Upper lobe of right lung (tissue), 1 donor: Measurements from ENCODE around the gene LRMDA. TPM values are rescaled to one million over a fixed set of nuclear protein-coding genes. Genes with fewer than 3 reads are reported as not detected.
"Not testable (repeated sequence)": the region's sequence is repeated elsewhere in the genome, so short reads cannot be mapped to it uniquely, and the experiment has no call there.

Experiments
- ATAC-seq: fragments of 200-7000 bp; cut with Tn5 transposase; one replicate; pipeline ENCODE4 v1.9.1; 2020; ENCODE audit warnings: mild to moderate bottlenecking, moderate library complexity
- DNase-seq: peaks from one replicate; pipeline ENCODE4 v3.0.0-alpha.2; 2020
- H3K27ac ChIP-seq: fragments of 200-600 bp; one replicate; pipeline ENCODE4 v1.8.0; 2022
- H3K27me3 ChIP-seq: fragments of 200-600 bp; one replicate; pipeline ENCODE4 v1.8.0; 2022; ENCODE audit warnings: mild to moderate bottlenecking
- H3K36me3 ChIP-seq: fragments of 200-600 bp; one replicate; pipeline ENCODE4 v1.8.0; 2022
- H3K4me1 ChIP-seq: fragments of 200-600 bp; one replicate; pipeline ENCODE4 v1.8.0; 2022
- H3K4me3 ChIP-seq: fragments of 200-600 bp; one replicate; pipeline ENCODE4 v1.8.0; 2022; ENCODE audit warnings: mild to moderate bottlenecking
- H3K9me3 ChIP-seq: fragments of 200-600 bp; one replicate; pipeline ENCODE4 v1.8.0; 2022
- CTCF ChIP-seq: fragments of 200-600 bp; IDR thresholded peaks from one replicate; pipeline ENCODE4 v1.8.0; 2022; ENCODE audit warnings: antibody characterized with exemption
- intact Hi-C: fragments of 100-400 bp; cut with DNase I; formaldehyde crosslinking; loops from one replicate; pipeline ENCODE4 v1.11.0; 2022
- total RNA-seq: library from RNA; stranded (reverse); fragmentation: NEBNext Ultra II Directional; extraction: Animal tissue kit (Norgen Biotek cat#: 25700); gene quantifications from one replicate; pipeline ENCODE4 v1.2.1, GENCODE V29; 2021
- donor health status: DM: no; HTN: yes; CAD: no; lungs with severe emphysema.

The LRMDA gene
- total RNA-seq, 1 donor from 2014 or later: 20.0 TPM

DNA sequence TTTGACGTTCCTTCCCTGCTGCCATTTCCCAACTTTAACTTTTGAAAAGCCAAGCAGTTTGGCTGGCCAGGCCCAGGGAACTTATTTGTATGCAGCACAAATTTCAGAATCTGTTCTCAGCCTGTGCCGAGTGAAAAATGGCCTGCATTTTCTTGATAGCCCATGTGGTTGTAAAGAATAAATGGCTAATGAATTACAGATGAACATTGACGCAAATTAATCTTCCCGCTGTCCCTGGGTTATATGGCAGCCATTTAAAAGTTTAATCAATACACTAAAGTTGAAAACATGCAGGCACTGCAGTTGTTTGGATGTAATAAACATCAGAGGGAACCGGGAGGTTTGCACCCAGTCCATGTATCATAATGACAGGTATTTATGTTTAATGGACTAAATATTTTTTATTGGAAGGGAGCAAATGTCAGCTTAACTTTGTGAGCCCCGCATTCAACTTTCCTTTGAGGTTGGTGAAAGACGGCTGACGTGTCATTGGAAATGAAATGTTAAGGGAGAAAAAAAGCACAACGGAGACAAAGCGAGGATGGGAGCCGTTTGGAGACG is 1092.4 kb downstream of the LRMDA start:
- no peak overlapping the region for H3K27ac ChIP-seq
- intact Hi-C loops: no loop called here
- no peak overlapping the region for H3K4me3 ChIP-seq
- no peaks in the 10 kb centered on the region for H3K9me3 ChIP-seq
- H3K36me3 ChIP-seq: no peaks in the 10 kb centered on the region
- no peaks in the 10 kb centered on the region for H3K4me1 ChIP-seq
- ATAC-seq: no peak
- no peak for DNase-seq
- no peaks in the 10 kb centered on the region for H3K27me3 ChIP-seq
- no peak for TF ChIP-seq CTCF

DNA sequence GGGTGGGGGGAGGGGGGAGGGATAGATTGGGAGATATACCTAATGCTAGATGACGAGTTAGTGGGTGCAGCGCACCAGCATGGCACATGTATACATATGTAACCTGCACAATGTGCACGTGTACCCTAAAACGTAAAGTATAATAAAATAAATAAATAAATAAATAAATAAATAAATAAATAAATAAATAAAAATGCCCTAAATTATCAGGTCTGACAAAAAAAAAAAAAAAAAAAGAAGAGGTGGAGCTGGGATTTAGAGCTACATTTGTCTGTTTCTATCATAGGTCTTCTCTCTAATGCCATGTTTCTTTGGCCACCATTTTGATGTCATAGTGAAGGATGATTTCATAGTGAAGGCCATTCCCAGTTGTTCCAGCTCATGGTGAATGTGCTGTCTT is 1095.4 kb downstream of the LRMDA start:
- H3K4me1 ChIP-seq, H3K27me3 ChIP-seq, H3K36me3 ChIP-seq, H3K27ac ChIP-seq, H3K4me3 ChIP-seq, H3K9me3 ChIP-seq, ATAC-seq, DNase-seq, intact Hi-C loops: not testable (repeated sequence)

DNA sequence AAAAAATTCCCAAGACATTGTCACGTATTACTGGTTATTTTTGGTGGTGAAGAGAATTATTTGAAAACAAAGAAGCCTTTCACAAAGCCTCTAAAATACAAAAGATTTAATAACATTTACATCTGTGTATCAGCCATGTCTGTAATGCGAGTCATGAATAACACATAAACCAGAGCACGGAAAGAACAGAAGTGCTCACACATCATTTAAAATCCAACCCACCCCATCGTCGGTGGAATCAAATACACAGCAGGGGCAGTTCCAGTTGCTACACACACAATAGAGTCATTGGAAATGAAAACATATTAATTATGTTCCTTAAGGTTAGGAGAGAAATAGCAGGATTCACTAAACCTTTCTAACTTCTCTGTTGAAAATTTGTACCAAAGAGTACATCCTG is 1108.9 kb downstream of the LRMDA start:
- Histone ChIP-seq H3K27me3 (no peaks in the 10 kb centered on the region), H3K9me3 (no peaks in the 10 kb centered on the region), H3K4me1 (no peaks in the 10 kb centered on the region), H3K36me3 (no peaks in the 10 kb centered on the region), H3K4me3 (no peak overlapping the region), H3K27ac (no peak overlapping the region)
- ATAC-seq (no peak), DNase-seq (no peak)
- intact Hi-C loops: no loop called here
- no peak for TF ChIP-seq CTCF

- Histone ChIP-seq H3K4me3 (no peak overlapping the region), H3K36me3 (no peaks in the 10 kb centered on the region), H3K27me3 (no peaks in the 10 kb centered on the region), H3K9me3 (no peaks in the 10 kb centered on the region), H3K4me1 (no peaks in the 10 kb centered on the region), H3K27ac (no peak overlapping the region)
- DNase-seq (no peak), ATAC-seq (no peak)
- intact Hi-C loops: no loop called here
- no peak for TF ChIP-seq CTCF
Measured at GRCh38 chr10:76540786-76541185, 1109.4 kb downstream of the LRMDA start.

GRCh38 chr10:76541852-76542251 is 1110.4 kb downstream of the LRMDA start:
- DNase-seq (no peak), ATAC-seq (no peak)
- TF ChIP-seq CTCF: no peak
- Histone ChIP-seq H3K27me3 (no peaks in the 10 kb centered on the region), H3K9me3 (no peaks in the 10 kb centered on the region), H3K27ac (no peak overlapping the region), H3K4me1 (no peaks in the 10 kb centered on the region), H3K4me3 (no peak overlapping the region), H3K36me3 (no peaks in the 10 kb centered on the region)
- intact Hi-C loops: no loop called here

DNA sequence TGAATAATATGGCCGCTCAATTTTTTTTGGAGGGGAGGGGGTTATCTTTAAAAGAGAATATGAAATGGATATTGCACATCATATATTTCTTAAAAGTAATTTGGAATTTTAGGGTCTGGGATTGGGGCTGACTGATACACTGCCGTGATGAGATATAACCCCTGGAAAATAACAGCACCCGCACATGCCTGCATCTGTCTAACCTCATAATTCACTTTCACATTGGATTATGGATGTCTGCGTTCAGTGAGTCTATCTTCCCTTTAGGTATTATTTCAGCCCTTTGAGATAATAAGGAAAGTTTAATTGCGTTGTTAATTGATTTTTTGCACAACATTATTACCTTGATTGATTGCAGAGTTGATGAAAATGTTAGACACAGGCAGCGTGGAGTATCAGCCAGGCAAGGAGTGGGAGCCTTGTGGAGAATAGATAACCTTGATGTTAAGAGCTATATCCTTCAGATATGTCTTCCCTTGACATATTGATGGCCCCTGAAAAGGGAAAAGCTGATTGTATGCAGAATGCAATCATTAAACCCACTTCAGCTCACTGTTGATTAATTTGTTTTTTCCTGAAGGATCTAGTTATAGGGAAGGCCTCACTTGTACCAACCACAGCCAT is 1111.0 kb downstream of the LRMDA start:
- no peak overlapping the region for H3K27ac ChIP-seq
- TF ChIP-seq CTCF: no peak
- ATAC-seq (no peak), DNase-seq (no peak)
- H3K36me3 ChIP-seq: no peaks in the 10 kb centered on the region
- no peaks in the 10 kb centered on the region for H3K27me3 ChIP-seq
- intact Hi-C loops: no loop called here
- H3K4me1 ChIP-seq: no peaks in the 10 kb centered on the region
- H3K4me3 ChIP-seq: no peak overlapping the region
- no peaks in the 10 kb centered on the region for H3K9me3 ChIP-seq
